Breast epithelium (tissue), 4 donors: Measurements from ENCODE around the gene TPSB2. TPM values are rescaled to one million over a fixed set of nuclear protein-coding genes. Genes with fewer than 3 reads are reported as not detected.

ENCODE experiments used
- DNase-seq, 2 donors: peaks; one replicate each; pipeline ENCODE4 v3.0.0-alpha.2; 2019; ENCODE audit warnings: low spot score in 2 of 2
- H3K27ac ChIP-seq, 2 donors: fragments of 200-600 bp; sonication (generic) in 1 of 2; one replicate each; pipeline ENCODE4 v1.5.1; 2016 to 2019; ENCODE audit warnings: mild to moderate bottlenecking in 1 of 2
- H3K27me3 ChIP-seq, 2 donors: fragments of 200-600 bp; sonication (generic) in 1 of 2; one replicate each; pipeline versions ENCODE4 v1.5.1 to v1.6.0; 2017 to 2019; ENCODE audit warnings: control low read depth in 1 of 2, mild to moderate bottlenecking in 1 of 2
- H3K36me3 ChIP-seq: fragments of 200-600 bp; one replicate; pipeline ENCODE4 v1.5.1; 2019
- H3K4me1 ChIP-seq, 2 donors: fragments of 200-600 bp; sonication (generic); one replicate each; pipeline ENCODE4 v1.5.1; 2016 to 2019; ENCODE audit warnings: control low read depth in 1 of 2
- H3K4me3 ChIP-seq, 3 donors: fragments of 200-600 bp; sonication (generic); 1 replicate in 2 of 3; 2 replicates in 1 of 3; pipeline ENCODE4 v1.5.1; 2016 to 2019; ENCODE audit warnings: mild to moderate bottlenecking in 3 of 3, moderate library complexity in 2 of 3
- H3K9me3 ChIP-seq, 2 donors: fragments of 200-600 bp; sonication (generic) in 1 of 2; one replicate each; pipeline ENCODE4 v1.5.1; 2016 to 2019; ENCODE audit warnings: control low read depth in 1 of 2
- POLR2A ChIP-seq: fragments of 450-650 bp; IDR thresholded peaks from one replicate; pipeline ENCODE4 v1.6.1; 2016; ENCODE audit warnings: antibody characterized with exemption, mild to moderate bottlenecking, moderate library complexity
- POLR2AphosphoS5 ChIP-seq, 3 donors: sonication (generic); formaldehyde crosslinking; IDR thresholded peaks; one replicate each; pipeline ENCODE4 v1.6.1; 2017; ENCODE audit warnings: antibody characterized with exemption in 3 of 3
- intact Hi-C: fragments of 100-400 bp; cut with DNase I; formaldehyde crosslinking; loops from one replicate; pipeline ENCODE4 v1.15.1; 2023; ENCODE audit warnings: low total_unique reads
- total RNA-seq, 3 donors: library from RNA; depleted of rRNA; stranded (reverse); fragments of >200 nt; gene quantifications; one replicate each; pipeline ENCODE4 v1.1.0, GENCODE V29; 2016
- TF ChIP-seq, protein P1 (sequence below), 3 donors: fragments of 450-650 bp; IDR thresholded peaks; one replicate each; pipeline ENCODE4 v1.5.1; 2016 to 2017; ENCODE audit warnings: antibody characterized with exemption in 3 of 3, mild to moderate bottlenecking in 3 of 3, moderate library complexity in 3 of 3

TPSB2 gene
- total RNA-seq, 3 donors from 2014 or later: 5.6 to 195 (median 22.4) TPM

- no peaks in the 10 kb centered on the region for H3K36me3 ChIP-seq
- no peak within 1 kb of the TSS for H3K27ac ChIP-seq
- no peak for DNase-seq
- no peaks in the 10 kb centered on the region for H3K9me3 ChIP-seq
- H3K4me3 ChIP-seq: no peak within 1 kb of the TSS
- TF ChIP-seq POLR2AphosphoS5 (IDR thresholded peaks at IDR 0.05) (no peak), POLR2A (no peak)
- TF ChIP-seq, protein P1, sequence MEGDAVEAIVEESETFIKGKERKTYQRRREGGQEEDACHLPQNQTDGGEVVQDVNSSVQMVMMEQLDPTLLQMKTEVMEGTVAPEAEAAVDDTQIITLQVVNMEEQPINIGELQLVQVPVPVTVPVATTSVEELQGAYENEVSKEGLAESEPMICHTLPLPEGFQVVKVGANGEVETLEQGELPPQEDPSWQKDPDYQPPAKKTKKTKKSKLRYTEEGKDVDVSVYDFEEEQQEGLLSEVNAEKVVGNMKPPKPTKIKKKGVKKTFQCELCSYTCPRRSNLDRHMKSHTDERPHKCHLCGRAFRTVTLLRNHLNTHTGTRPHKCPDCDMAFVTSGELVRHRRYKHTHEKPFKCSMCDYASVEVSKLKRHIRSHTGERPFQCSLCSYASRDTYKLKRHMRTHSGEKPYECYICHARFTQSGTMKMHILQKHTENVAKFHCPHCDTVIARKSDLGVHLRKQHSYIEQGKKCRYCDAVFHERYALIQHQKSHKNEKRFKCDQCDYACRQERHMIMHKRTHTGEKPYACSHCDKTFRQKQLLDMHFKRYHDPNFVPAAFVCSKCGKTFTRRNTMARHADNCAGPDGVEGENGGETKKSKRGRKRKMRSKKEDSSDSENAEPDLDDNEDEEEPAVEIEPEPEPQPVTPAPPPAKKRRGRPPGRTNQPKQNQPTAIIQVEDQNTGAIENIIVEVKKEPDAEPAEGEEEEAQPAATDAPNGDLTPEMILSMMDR (IDR thresholded peaks at IDR 0.05): no peak
- H3K27me3 ChIP-seq: peaks cover 0 to 33% of the 10 kb centered on the region in 2 donors
- intact Hi-C loops: no loop called here
- no peaks in the 10 kb centered on the region for H3K4me1 ChIP-seq
These were observed 4.9 kb downstream of the TPSB2 start, which contains the start of gene TPSG1 for GRCh38 chr16:1225051-1225451. Gene TPSG1, minus strand, starts transcription at chr16:1225268. Its CDS starts 16 bp downstream, at chr16:1225252.

DNA sequence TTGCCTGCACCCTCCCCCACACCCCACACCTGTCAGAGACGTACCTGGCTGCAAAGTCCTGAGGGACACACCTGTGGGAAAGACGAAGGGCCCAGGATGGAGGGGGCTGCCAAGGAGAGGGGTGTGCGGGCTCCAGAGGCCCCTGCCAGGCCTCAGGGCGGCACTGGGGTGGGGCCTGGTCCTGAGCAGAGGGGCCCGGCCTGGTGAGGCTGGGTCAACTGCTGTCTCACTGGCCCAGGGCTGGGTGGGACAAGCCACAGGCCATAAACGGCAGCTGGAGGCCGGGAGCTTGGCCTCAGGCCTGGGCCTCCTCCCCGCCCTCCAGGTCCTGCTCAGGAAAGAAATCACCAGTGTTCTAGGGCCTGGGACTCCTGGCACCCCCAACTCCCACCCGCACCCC, 5.4 kb downstream of the TPSB2 start:
- no peak for DNase-seq
- H3K4me1 ChIP-seq: no peaks in the 10 kb centered on the region
- no peak overlapping the region for H3K27ac ChIP-seq
- no peaks in the 10 kb centered on the region for H3K36me3 ChIP-seq
- intact Hi-C loops: no loop called here
- TF ChIP-seq POLR2AphosphoS5 (IDR thresholded peaks at IDR 0.05) (no peak), POLR2A (no peak)
- TF ChIP-seq, protein P1 (IDR thresholded peaks at IDR 0.05): no peak
- no peaks in the 10 kb centered on the region for H3K9me3 ChIP-seq
- no peak overlapping the region for H3K4me3 ChIP-seq
- peaks cover 0 to 38% of the 10 kb centered on the region in 2 donors for H3K27me3 ChIP-seq

- Histone ChIP-seq H3K4me3 (no peak overlapping the region), H3K9me3 (no peaks in the 10 kb centered on the region), H3K27me3 (peaks cover 0 to 48% of the 10 kb centered on the region in 2 donors), H3K4me1 (no peaks in the 10 kb centered on the region), H3K27ac (no peak overlapping the region), H3K36me3 (no peaks in the 10 kb centered on the region)
- TF ChIP-seq POLR2A (no peak), POLR2AphosphoS5 (IDR thresholded peaks at IDR 0.05) (no peak)
- TF ChIP-seq, protein P1 (IDR thresholded peaks at IDR 0.05): no peak
- no peak for DNase-seq
- intact Hi-C loops: no loop called here
These were observed 6.4 kb downstream of the TPSB2 start for GRCh38 chr16:1223355-1224214.

DNA sequence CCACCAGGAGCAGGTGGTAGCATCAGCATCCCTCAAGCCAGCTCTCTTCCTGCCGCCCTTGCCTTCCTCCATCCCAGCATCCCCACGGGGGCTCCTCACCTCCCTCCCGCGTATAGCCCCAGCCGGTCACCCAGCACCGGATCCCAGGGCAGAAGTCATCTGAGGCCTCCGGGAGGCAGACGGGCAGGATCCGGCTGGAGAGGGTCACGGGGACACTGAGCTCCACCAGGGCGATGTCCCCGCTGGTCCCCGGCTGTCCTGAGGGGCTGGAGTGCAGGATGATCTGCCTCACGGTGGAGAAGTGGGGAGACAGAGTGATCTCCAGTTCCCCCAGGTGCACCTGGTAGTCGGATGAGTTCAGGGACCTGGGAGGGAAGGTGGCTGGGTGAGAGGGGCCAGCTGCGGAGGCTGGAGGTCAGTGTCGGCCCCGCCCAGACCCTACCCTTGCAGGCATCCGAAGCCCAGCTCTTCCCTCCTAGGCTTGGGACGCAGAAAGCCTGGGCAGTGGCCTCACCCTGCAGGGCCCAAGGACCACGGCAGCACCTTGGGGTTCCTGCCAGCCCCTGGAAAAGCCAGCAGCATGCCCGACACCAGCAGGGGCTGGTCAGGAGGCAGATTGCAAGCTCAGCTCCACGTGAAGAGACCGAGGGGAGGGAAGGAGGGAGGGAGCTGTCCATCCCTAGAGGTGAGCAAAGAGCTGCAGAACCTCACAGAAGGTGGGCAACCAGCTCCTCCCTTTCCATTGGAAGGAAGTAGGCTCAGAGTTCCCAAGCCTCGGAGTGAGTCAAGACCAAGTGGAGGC, 7.2 kb downstream of the TPSB2 start:
- H3K36me3 ChIP-seq: no peaks in the 10 kb centered on the region
- no peak for DNase-seq
- no peak overlapping the region for H3K4me3 ChIP-seq
- H3K4me1 ChIP-seq: no peaks in the 10 kb centered on the region
- no peaks in the 10 kb centered on the region for H3K9me3 ChIP-seq
- TF ChIP-seq, protein P1 (IDR thresholded peaks at IDR 0.05): no peak
- TF ChIP-seq POLR2AphosphoS5 (IDR thresholded peaks at IDR 0.05) (no peak), POLR2A (no peak)
- intact Hi-C loops: no loop called here
- peaks cover 0 to 56% of the 10 kb centered on the region in 2 donors for H3K27me3 ChIP-seq
- no peak overlapping the region for H3K27ac ChIP-seq
